Activated CD4-positive, alpha-beta memory T cell treated with anti-CD3 and anti-CD28 coated beads, Interleukin-2, amount 10 ng/mL, durations not matched to agents 7 days and 5 days (primary cell): Measurements from ENCODE around the gene GALNT16. TPM values are rescaled to one million over a fixed set of nuclear protein-coding genes. Genes with fewer than 3 reads are reported as not detected.
"Not testable (repeated sequence)": the region's sequence is repeated elsewhere in the genome, so short reads cannot be mapped to it uniquely, and the experiment has no call there.

Source experiments
- CTCF ChIA-PET: fragments of 350-600 bp; sonication (Branson Sonifier 250); formaldehyde crosslinking; loops from one replicate; lab custom pipeline; 2021; ENCODE audit warnings: antibody characterized with exemption, inconsistent platforms; lab: Charles Lee
- POLR2A ChIA-PET: fragments of 350-600 bp; sonication (Branson Sonifier 250); formaldehyde crosslinking; loops from one replicate; lab custom pipeline; 2021; ENCODE audit warnings: antibody characterized with exemption; lab: Charles Lee
- DNase-seq: peaks from one replicate; pipeline ENCODE4 v3.0.0-alpha.2; 2020
- H3K27ac Mint-ChIP-seq: one replicate; pipeline ENCODE4 v1.8.0; 2021; ENCODE audit warnings: mild to moderate bottlenecking, mixed read lengths
- H3K27me3 Mint-ChIP-seq: one replicate; pipeline ENCODE4 v1.8.0; 2021; ENCODE audit warnings: mixed read lengths
- H3K36me3 Mint-ChIP-seq: one replicate; pipeline ENCODE4 v1.8.0; 2021; ENCODE audit warnings: low read depth, mixed read lengths
- H3K4me1 Mint-ChIP-seq: one replicate; pipeline ENCODE4 v1.8.0; 2021; ENCODE audit warnings: mixed read lengths
- H3K4me3 Mint-ChIP-seq: one replicate; pipeline ENCODE4 v1.8.0; 2021; ENCODE audit warnings: mild to moderate bottlenecking, mixed read lengths
- H3K9me3 Mint-ChIP-seq: one replicate; pipeline ENCODE4 v1.8.0; 2021; ENCODE audit warnings: mixed read lengths
- total RNA-seq, 2 experiments: library from RNA; stranded (reverse); gene quantifications; one replicate each; pipeline ENCODE4 v1.2.3, GENCODE V29; 2021

The GALNT16 gene
- total RNA-seq, 2 experiments from 2014 or later = not detected

DNA sequence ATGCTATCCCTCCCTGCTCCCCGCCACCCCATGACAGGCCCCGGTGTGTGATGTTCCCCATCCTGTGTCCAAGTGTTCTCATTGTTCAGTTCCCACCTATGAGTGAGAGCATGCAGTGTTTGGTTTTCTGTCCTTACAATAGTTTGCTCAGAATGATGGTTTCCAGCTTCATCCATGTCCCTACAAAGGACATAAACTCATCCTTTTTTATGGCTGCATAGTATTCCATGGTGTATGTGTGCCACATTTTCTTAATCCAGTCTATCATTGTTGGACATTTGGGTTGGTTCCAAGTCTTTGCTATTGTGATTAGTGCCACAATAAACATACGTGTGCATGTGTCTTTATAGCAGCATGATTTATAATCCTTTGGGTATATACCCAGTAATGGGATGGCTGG, 17.4 kb downstream of the GALNT16 start:
- H3K4me3 Mint-ChIP-seq, H3K36me3 Mint-ChIP-seq, H3K4me1 Mint-ChIP-seq, H3K9me3 Mint-ChIP-seq, CTCF ChIA-PET, DNase-seq, H3K27ac Mint-ChIP-seq, POLR2A ChIA-PET: not testable (repeated sequence)
- H3K27me3 Mint-ChIP-seq = peaks cover 23% of the 10 kb centered on the region

DNA sequence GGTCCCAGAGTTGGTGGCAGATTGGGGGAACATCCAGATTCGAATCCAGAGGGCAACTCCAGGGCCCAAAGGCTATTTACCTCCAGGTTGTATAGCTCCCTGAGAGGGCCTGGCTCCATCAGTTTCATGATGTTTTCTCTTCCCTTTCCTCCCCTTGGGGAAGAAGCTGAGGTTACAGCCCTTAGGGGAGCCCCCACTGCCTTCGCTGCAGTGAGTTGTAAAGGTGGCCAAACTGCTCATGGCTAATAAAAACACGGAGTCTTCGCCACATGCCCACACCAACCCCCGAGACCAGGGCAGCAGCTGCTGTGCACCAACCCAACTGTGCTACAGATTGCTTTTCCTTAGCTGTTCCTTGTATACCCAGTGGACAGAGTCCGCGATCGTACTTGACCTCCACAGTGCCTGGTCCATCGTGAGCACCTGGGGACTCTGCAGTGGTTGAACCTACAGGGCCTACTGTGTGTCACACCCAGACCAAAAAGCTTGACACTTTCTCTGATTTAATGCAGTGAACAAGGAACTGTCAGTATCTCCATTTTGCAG, 20.9 kb downstream of the GALNT16 start:
- POLR2A ChIA-PET = no interaction called here
- Mint-ChIP-seq H3K27me3 (peaks cover 12% of the 10 kb centered on the region), H3K27ac (no peak overlapping the region), H3K36me3 (no peaks in the 10 kb centered on the region), H3K4me3 (no peak overlapping the region), H3K9me3 (no peaks in the 10 kb centered on the region), H3K4me1 (no peaks in the 10 kb centered on the region)
- CTCF ChIA-PET = no interaction called here
- DNase-seq = no peak

DNA sequence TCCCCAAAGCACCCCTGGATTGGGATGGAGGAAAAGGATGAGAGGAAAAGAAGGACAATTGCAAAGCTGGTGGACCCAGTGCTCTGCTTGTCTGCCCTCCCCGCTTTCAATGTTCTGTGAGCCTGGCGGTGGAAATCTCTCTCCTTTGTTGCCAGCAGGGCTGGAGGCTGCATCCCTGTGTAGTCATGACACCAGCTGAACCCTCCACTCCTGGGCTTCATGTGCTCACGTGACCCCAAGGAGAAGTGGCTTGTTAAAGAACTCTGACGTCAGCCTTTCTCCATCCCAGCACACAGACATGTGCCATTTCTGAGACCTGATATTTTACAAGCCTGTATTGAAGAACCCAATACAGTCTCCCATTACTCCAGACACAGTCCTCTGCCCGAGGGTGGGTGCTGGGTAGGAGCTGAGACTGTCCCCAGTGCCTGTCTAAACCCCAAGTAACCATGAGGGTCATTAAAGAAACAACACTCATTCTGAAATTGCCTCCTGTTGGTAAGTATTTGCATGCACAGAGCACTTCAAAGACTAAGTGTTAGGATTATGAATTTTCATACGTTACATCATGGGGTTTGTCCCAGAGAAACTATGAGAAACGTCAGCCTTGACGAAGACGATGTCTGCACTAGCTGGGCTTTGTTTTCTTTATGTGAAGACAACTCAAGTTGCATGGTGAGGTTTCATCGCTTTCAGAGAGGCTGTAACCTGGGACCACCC, 21.7 kb downstream of the GALNT16 start:
- H3K9me3 Mint-ChIP-seq = no peaks in the 10 kb centered on the region
- peaks cover 11% of the 10 kb centered on the region for H3K27me3 Mint-ChIP-seq
- no peak for DNase-seq
- no peak overlapping the region for H3K4me3 Mint-ChIP-seq
- ChIA-PET POLR2A (no interaction called here), CTCF (no interaction called here)
- no peaks in the 10 kb centered on the region for H3K36me3 Mint-ChIP-seq
- no peaks in the 10 kb centered on the region for H3K4me1 Mint-ChIP-seq
- H3K27ac Mint-ChIP-seq = no peak overlapping the region

DNA sequence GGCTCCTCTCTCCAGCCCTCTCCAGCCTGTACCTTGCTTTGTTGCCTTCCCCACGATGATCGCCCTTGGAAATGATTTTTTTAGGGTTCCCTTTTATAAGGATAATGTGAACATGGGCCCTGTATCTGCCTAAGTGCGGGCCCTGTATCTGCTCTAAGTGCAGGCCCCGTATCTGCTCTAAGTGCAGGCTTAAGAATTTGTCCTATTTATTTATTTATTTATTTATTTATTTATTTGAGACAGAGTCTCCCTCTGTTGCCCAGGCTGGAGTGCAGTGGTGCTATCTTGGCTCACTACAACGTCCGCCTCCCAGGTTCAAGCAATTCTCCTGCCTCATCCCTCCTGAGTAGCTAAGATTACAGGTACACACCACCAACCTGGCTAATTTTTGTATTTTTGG, 22.5 kb downstream of the GALNT16 start:
- H3K9me3 Mint-ChIP-seq = no peaks in the 10 kb centered on the region
- CTCF ChIA-PET = no interaction called here
- peaks cover 11% of the 10 kb centered on the region for H3K27me3 Mint-ChIP-seq

DNA sequence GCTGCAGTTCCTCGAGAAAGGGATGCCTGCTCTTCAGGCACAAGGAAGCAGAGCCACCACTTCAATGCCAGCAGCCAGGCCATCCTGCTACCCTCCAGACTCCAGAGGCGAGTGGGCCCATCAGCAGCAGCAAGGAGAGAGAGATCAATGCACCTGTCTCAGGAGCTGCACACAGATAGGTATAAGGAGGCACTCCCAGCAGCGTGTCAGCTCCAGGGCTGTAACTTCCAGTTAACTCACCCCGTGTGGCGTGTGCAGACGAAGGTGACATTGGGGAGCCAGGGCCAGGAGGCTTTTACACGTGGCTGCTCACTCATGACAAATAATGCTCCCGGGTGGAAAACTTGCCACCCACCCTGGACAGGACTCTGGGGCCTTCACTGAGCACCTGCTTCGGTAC, 24.2 kb downstream of the GALNT16 start:
- no peak overlapping the region for H3K27ac Mint-ChIP-seq
- no peaks in the 10 kb centered on the region for H3K36me3 Mint-ChIP-seq
- H3K27me3 Mint-ChIP-seq = peaks cover 11% of the 10 kb centered on the region
- H3K9me3 Mint-ChIP-seq = no peaks in the 10 kb centered on the region
- no peaks in the 10 kb centered on the region for H3K4me1 Mint-ChIP-seq
- ChIA-PET CTCF (no interaction called here), POLR2A (no interaction called here)
- no peak for DNase-seq
- H3K4me3 Mint-ChIP-seq = no peak overlapping the region

More for the DNA sequence above, 22.5 kb downstream of the GALNT16 start:
- no peak overlapping the region for H3K27ac Mint-ChIP-seq
- H3K4me1 Mint-ChIP-seq = no peaks in the 10 kb centered on the region
- POLR2A ChIA-PET = no interaction called here
- H3K4me3 Mint-ChIP-seq = no peak overlapping the region
- no peak for DNase-seq
- H3K36me3 Mint-ChIP-seq = no peaks in the 10 kb centered on the region

DNA sequence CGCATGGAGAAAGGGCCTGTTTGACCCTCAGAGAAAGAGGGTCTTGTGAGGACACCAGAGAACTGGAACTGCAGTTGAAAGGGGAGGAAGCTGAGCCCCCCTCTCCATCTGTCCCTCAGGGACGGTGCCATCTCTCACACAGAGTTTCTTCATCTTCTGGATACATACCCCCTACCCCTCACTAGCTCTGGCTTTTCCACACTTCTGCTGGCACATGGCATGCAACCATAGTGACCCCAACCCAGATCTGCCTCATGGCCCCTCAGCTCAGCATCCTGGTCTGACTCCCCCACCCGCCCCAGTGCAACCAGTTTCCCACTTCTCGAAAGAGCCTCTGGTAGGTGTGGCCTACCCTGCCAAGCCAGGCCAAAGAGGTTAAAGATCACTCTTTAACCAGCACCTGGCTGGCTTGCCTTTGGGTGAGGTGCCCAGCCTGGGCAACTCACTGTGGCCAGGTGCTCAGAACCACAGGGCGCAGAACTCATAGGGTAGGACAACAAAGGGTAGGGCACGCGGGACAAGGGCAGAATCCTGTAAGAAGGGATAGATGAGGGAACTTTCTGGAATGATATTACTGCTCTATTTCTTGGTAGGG, 25.8 kb downstream of the GALNT16 start:
- no peaks in the 10 kb centered on the region for H3K4me1 Mint-ChIP-seq
- CTCF ChIA-PET = no interaction called here
- no peaks in the 10 kb centered on the region for H3K36me3 Mint-ChIP-seq
- no peak overlapping the region for H3K27ac Mint-ChIP-seq
- H3K9me3 Mint-ChIP-seq = no peaks in the 10 kb centered on the region
- POLR2A ChIA-PET = no interaction called here
- no peak for DNase-seq
- H3K27me3 Mint-ChIP-seq = peaks cover 4% of the 10 kb centered on the region
- H3K4me3 Mint-ChIP-seq = no peak overlapping the region

DNA sequence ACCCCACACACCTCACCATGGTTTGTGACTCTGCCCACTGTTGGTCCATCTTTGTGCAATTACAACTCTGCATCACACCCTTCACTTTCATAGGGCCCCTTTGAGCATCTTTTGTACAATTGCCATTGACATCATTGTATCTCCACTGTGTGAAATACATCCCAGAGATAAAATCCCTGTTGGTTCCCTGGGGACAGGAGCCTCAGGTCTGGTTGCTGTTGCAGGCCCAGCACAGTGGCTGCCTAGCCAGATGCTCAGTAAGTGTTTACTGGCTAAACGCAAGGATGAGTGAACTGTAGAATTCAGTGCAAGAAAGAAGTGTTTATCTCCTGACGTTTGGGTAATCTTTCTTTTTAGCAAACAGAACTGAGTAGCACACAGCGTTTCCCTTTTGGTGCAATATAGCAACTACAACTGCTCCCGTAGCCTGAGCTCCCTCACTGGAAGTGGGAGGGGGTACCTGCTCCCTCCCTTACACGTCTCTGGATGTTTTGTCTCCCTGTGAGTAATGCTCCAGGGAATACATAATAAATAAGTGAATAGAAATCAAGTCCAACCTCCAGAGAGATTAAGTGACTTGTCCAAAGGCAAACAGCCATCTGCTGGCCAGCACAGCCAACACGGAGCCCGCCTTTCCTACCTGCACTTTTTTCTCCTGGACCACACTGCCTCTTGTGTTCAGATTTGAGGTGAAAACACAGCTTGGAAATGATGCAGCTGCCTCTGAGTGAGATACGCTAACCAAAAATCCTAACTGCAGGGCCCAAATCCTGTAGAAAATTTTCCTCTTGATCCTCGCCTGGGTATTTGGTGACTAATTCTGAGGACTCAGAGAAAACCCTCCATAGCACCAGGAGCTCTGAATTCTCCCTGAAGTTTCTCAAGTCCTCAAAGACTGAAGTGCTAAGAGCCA, 27.4 kb downstream of the GALNT16 start:
- CTCF ChIA-PET = no interaction called here

DNA sequence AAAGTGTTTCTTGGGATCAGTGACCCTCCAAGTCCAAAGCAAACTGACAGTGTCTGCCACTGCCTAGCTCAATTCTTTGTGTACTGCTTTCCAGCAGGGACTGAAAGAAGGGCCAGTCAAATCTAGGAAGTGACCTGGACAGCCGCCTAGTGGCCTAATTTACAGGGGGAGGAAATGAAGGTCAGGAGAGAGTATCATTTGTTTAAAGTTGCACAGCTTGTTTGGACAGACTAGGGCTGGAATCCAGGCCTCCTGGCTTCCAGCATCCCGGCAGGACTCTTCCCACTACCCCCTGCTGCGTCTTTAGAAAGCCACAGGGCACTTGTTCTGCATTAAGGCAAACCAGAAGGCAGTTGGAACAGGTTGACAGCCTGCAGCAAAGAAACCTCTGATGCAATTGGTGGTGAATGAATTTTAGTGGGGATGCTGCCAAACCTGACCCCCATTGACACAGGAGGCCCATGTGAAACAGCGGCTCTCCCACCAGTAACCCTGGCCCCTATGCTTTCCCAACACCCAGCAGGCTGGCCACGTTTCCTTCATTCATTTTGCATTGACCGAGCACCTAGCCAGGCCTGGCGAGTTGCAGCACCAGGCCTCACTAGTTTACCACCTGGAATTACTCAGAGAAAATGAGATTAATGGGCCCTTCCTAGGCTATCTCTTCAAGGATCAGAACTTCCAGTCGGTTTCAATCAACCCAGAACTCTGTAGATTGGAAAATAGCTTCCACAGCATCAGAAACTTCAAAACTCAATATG, 28.2 kb downstream of the GALNT16 start:
- DNase-seq = no peak
- H3K36me3 Mint-ChIP-seq = no peaks in the 10 kb centered on the region
- ChIA-PET CTCF (no interaction called here), POLR2A (no interaction called here)
- no peaks in the 10 kb centered on the region for H3K9me3 Mint-ChIP-seq
- H3K27me3 Mint-ChIP-seq = peaks cover 1% of the 10 kb centered on the region
- no peak overlapping the region for H3K27ac Mint-ChIP-seq
- H3K4me1 Mint-ChIP-seq = no peaks in the 10 kb centered on the region
- no peak overlapping the region for H3K4me3 Mint-ChIP-seq

More for the DNA sequence above, 27.4 kb downstream of the GALNT16 start:
- Mint-ChIP-seq H3K4me3 (no peak overlapping the region), H3K9me3 (no peaks in the 10 kb centered on the region), H3K27me3 (peaks cover 4% of the 10 kb centered on the region), H3K27ac (no peak overlapping the region), H3K4me1 (no peaks in the 10 kb centered on the region), H3K36me3 (no peaks in the 10 kb centered on the region)
- POLR2A ChIA-PET = no interaction called here
- DNase-seq = no peak

DNA sequence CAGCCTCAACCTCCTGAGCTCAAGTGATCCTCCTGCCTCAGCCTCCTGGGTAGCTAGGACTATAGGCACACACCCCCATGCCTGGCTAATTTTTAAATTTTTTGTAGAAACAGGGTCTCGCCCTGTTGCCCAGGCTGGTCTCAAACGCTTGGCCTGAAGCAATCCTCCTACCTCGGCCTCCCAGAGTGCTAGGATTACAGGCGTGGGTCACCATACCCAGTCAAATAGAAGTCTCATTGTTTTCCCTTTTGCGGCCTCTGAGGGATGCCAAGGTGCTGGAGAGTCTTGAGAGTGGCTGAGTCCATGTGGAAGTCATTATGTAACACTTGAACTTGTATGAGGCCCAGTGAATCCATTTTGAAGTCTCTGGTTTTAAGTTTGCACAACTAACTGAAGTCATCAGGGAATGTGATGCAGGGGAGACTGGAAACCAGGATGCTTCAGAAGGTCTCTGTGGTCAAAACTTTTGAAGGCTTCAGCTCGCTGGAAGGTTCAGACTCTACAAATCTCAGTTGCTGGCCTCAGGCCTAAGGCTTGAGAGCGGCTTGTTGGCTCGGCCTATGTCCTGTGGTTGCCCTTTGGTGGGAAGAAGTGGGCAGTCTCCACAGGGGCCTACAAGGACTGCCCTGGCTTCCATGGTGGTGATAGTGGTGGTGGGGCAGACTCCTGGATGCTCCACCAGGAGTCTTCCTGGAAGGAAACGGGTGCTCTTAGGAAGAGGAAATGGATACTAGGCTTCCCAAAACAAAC, 29.2 kb downstream of the GALNT16 start:
- DNase-seq = no peak
- ChIA-PET POLR2A (no interaction called here), CTCF (no interaction called here)
- no peak overlapping the region for H3K27ac Mint-ChIP-seq
- no peaks in the 10 kb centered on the region for H3K4me1 Mint-ChIP-seq
- H3K4me3 Mint-ChIP-seq = no peak overlapping the region
- no peaks in the 10 kb centered on the region for H3K36me3 Mint-ChIP-seq
- peaks cover 1% of the 10 kb centered on the region for H3K27me3 Mint-ChIP-seq
- H3K9me3 Mint-ChIP-seq = no peaks in the 10 kb centered on the region

DNA sequence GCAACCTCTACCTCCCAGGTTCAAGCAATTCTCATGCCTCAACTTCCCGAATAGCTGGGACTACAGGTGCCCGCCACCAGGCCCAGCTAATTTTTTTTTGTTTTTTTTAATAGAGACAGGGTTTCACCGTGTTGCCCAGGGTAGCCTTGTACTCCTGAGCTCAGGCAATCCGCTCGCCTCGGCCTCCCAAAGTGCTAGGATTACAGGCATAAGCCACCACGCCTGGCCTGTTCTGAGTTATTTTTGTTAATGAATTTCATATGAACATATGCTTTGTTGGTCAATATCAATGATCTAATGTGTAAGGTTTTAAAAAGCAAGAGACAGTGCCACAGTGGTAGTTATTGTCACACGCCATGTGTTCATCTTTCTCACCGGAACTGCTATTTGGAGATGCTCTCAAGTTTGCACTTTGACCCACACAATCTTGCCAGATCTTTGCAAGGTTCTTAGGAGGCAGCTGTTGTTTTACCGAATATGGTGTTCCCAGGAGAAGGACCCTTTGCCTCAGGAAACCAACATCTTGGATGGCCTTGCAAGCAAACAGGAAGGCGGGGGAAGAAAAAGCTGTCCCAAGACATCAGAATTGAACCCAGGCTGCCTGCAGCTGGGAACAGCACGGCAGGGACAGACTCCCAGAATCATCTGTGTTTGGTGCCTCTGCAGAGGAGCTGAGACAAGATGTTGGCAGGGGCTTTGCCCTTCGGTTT, 30.0 kb downstream of the GALNT16 start:
- CTCF ChIA-PET = no interaction called here
- no peak for DNase-seq
- no peaks in the 10 kb centered on the region for H3K9me3 Mint-ChIP-seq
- no peaks in the 10 kb centered on the region for H3K4me1 Mint-ChIP-seq
- H3K27me3 Mint-ChIP-seq = peaks cover 1% of the 10 kb centered on the region
- POLR2A ChIA-PET = no interaction called here
- no peaks in the 10 kb centered on the region for H3K36me3 Mint-ChIP-seq
- no peak overlapping the region for H3K27ac Mint-ChIP-seq
- no peak overlapping the region for H3K4me3 Mint-ChIP-seq

DNA sequence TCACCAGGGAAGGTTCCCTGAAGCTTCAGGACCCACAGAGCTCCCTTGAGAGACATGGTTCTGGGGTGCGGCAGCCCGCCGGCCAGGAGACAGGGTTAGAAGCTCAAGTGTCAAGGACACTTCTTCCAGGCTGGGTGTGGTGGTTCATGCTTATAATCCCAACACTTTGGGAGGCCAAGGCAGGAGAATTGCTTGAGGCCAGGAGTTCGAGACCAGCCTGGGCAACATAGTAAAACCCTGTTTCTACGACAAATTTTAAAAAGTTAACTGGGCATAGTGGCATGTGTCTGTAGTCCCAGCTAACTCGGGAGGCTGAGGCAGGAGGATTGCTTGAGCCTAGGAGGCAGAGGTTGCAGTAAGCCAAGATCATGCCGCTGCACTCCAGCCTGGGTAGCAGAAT, 30.9 kb downstream of the GALNT16 start:
- H3K4me3 Mint-ChIP-seq, H3K9me3 Mint-ChIP-seq, H3K27ac Mint-ChIP-seq, CTCF ChIA-PET, DNase-seq, H3K36me3 Mint-ChIP-seq, H3K27me3 Mint-ChIP-seq, POLR2A ChIA-PET, H3K4me1 Mint-ChIP-seq: not testable (repeated sequence)

DNA sequence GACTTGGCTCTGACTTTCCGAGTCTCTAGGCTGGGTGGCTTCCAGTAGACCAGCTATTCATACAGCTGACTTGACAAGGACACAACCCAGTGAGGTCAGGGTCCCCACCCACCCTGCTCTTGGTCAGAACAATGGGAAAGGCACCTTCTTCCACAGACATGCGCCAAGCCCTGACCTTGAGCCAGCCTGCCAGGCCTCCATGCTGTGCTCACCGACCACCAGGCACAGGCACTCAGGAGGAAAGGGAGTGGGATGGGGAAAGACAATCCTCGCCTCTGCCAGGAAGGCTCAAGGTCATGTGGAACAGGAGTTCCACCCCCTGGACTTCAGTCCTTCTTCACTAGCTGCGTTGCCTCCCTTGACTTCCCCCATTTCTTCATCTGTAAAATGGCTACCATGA, 31.4 kb downstream of the GALNT16 start:
- Mint-ChIP-seq H3K36me3 (no peaks in the 10 kb centered on the region), H3K9me3 (no peaks in the 10 kb centered on the region), H3K27ac (no peak overlapping the region), H3K4me1 (no peaks in the 10 kb centered on the region), H3K4me3 (no peak overlapping the region), H3K27me3 (no peaks in the 10 kb centered on the region)
- ChIA-PET CTCF (no interaction called here), POLR2A (no interaction called here)
- no peak for DNase-seq
